Adrenal gland (tissue), 12 donors: ENCODE data around the gene WASHC4. TPM values are rescaled to one million over a fixed set of nuclear protein-coding genes. Genes with fewer than 3 reads are reported as not detected.

Source experiments
- DNase-seq, 7 donors: peaks; one replicate each; pipeline ENCODE4 v3.0.0-alpha.2; 2019 to 2020
- H3K27ac ChIP-seq, 5 donors: fragments of 200-600 bp; sonication (generic) in 4 of 5; 1 replicate in 3 of 5; 2 replicates in 2 of 5; pipeline versions ENCODE4 v1.5.1 to v1.8.0; 2016 to 2020; ENCODE audit warnings: mild to moderate bottlenecking in 1 of 5
- H3K27me3 ChIP-seq: fragments of 200-600 bp; 2 replicates; pipeline ENCODE4 v1.8.0; 2021
- H3K36me3 ChIP-seq, 2 donors: fragments of 200-600 bp; replicated peaks in 1 of 2; 1 replicate in 1 of 2; 2 replicates in 1 of 2; pipeline versions ENCODE4 v1.5.1 to v1.8.0; 2018 to 2022
- H3K4me1 ChIP-seq, 2 donors: fragments of 200-600 bp; replicated peaks in 1 of 2; 1 replicate in 1 of 2; 2 replicates in 1 of 2; pipeline versions ENCODE4 v1.5.1 to v1.8.0; 2018 to 2021
- H3K4me3 ChIP-seq, 4 donors: fragments of 200-600 bp; sonication (generic) in 3 of 4; one replicate each; pipeline ENCODE4 v1.5.1; 2016 to 2018
- H3K9me3 ChIP-seq, 3 donors: fragments of 200-600 bp; sonication (generic) in 1 of 3; replicated peaks in 1 of 3; 1 replicate in 2 of 3; 2 replicates in 1 of 3; pipeline versions ENCODE4 v1.5.1 to v1.8.0; 2016 to 2021
- CTCF ChIP-seq, 6 experiments: fragments of 450-650 bp in 4 of 6; fragments of 200-600 bp in 2 of 6; sonication (generic) in 1 of 6; IDR thresholded peaks; 1 replicate in 5 of 6; 2 replicates in 1 of 6; pipeline versions ENCODE4 v1.5.1 to v1.8.0; 2016 to 2021; ENCODE audit warnings: antibody characterized with exemption in 6 of 6, mild to moderate bottlenecking in 2 of 6, moderate library complexity in 1 of 6
- POLR2A ChIP-seq, 2 donors: fragments of 450-650 bp; IDR thresholded peaks; one replicate each; pipeline ENCODE4 v1.6.1; 2017; ENCODE audit warnings: antibody characterized with exemption in 2 of 2, mild to moderate bottlenecking in 2 of 2, moderate library complexity in 1 of 2
- WGBS, 4 donors: extraction: QIAGEN DNeasy Blood & Tissue Kit in 2 of 4; methylation state at CpG; one replicate each; pipeline versions ENCODE4 v1.1.5 to v1.1.7; 2013 to 2017; 5-methylcytosine and 5-hydroxymethylcytosine counted together
- intact Hi-C, 2 donors: fragments of 100-400 bp; cut with DNase I; formaldehyde crosslinking; loops; one replicate each; pipeline versions ENCODE4 v1.14.1 to v1.15.0; 2022 to 2023
- polyA plus RNA-seq, 3 donors: library from polyadenylated mRNA; stranded (reverse); fragments of 200-250 nt in 2 of 3; fragments of 350-450 nt in 1 of 3; fragmentation: Illumina TruSeq in 1 of 3; extraction: RNeasy Lipid Tissue Mini Kit (QIAGEN cat#74804) in 1 of 3; gene quantifications; one replicate each; pipeline ENCODE4 v1.2.3, GENCODE V29; 2013 to 2014
- total RNA-seq, 9 donors: library from RNA; depleted of rRNA in 4 of 9; stranded (reverse); fragments of >200 nt in 4 of 9; fragments of 120-200 nt in 1 of 9; fragmentation: NEBNext Ultra II Directional in 1 of 9; extraction: Animal tissue kit (Norgen Biotek cat#: 25700) in 1 of 9; gene quantifications; one replicate each; pipeline versions ENCODE4 v1.1.0 to v1.2.4, GENCODE V29; 2013 to 2023
- donor health status: healthy with polysubstance abuse.
- donor health status: Bipolar disorder and iron deficiency.
- donor health status: DM: yes; HTN: yes; CAD: no.
- donor health status: DM: no; HTN: no; CAD: no.
- donor health status: DM: no; HTN: no; CAD: no.
- donor health status: DM: yes; HTN: yes; CAD: no.

The WASHC4 gene
- total and polyA plus RNA-seq, 12 donors: 17.8 to 90.6 (median 52.8) TPM

- Histone ChIP-seq H3K36me3 (no peaks in the 10 kb centered on the region), H3K9me3 (no peaks in the 10 kb centered on the region), H3K27ac (no peak overlapping the region), H3K4me1 (no peaks in the 10 kb centered on the region), H3K27me3 (no peaks in the 10 kb centered on the region), H3K4me3 (no peak overlapping the region)
- 77 to 87% (median 83%) methylated on average over 6 to 7 of the region's 7 CpGs for WGBS, 4 donors
- no peak for DNase-seq
- TF ChIP-seq POLR2A (IDR thresholded peaks at IDR 0.05) (no peak), CTCF (IDR thresholded peaks at IDR 0.05) (no peak)
- intact Hi-C loops: loop anchor here in 1 of 2 donors (10.0 kb wide), 2 partner anchors 180 to 860 kb away; no protein-coding TSS in a partner anchor
These were observed 42.9 kb upstream of the WASHC4 start for GRCh38 chr12:105064564-105065178.

GRCh38 chr12:105067511-105068031 is 40.0 kb upstream of the WASHC4 start:
- intact Hi-C loops: loop anchor here in 1 of 2 donors (10.0 kb wide), 2 partner anchors 183 to 863 kb away; no protein-coding TSS in a partner anchor
- no peaks in the 10 kb centered on the region for H3K36me3 ChIP-seq
- 69 to 82% (median 72%) methylated on average over 6 of the region's 6 CpGs for WGBS, 4 donors

GRCh38 chr12:105069936-105070702 is 37.4 kb upstream of the WASHC4 start:
- H3K4me1 ChIP-seq: no peaks in the 10 kb centered on the region
- H3K27me3 ChIP-seq: no peaks in the 10 kb centered on the region
- H3K9me3 ChIP-seq: no peaks in the 10 kb centered on the region
- intact Hi-C loops: loop anchor here in 1 of 2 donors (10.0 kb wide), 2 partner anchors 185 to 865 kb away; no protein-coding TSS in a partner anchor
- DNase-seq: no peak
- 56 to 76% (median 67%) methylated on average over 4 of the region's 4 CpGs for WGBS, 4 donors
- no peak overlapping the region for H3K4me3 ChIP-seq
- no peak overlapping the region for H3K27ac ChIP-seq
- no peak for TF ChIP-seq POLR2A (IDR thresholded peaks at IDR 0.05)
- no peak for TF ChIP-seq CTCF (IDR thresholded peaks at IDR 0.05)
- H3K36me3 ChIP-seq: no peaks in the 10 kb centered on the region

More at GRCh38 chr12:105067511-105068031, 40.0 kb upstream of the WASHC4 start:
- Histone ChIP-seq H3K27me3 (no peaks in the 10 kb centered on the region), H3K4me3 (no peak overlapping the region), H3K27ac (no peak overlapping the region), H3K9me3 (no peaks in the 10 kb centered on the region), H3K4me1 (no peaks in the 10 kb centered on the region)
- DNase-seq: no peak
- TF ChIP-seq POLR2A (IDR thresholded peaks at IDR 0.05): no peak
- no peak for TF ChIP-seq CTCF (IDR thresholded peaks at IDR 0.05)

GRCh38 chr12:105071981-105072380 is 35.5 kb upstream of the WASHC4 start:
- Histone ChIP-seq H3K4me1 (no peaks in the 10 kb centered on the region), H3K27ac (no peak overlapping the region), H3K4me3 (no peak overlapping the region), H3K27me3 (no peaks in the 10 kb centered on the region), H3K9me3 (no peaks in the 10 kb centered on the region), H3K36me3 (no peaks in the 10 kb centered on the region)
- no peak for TF ChIP-seq CTCF (IDR thresholded peaks at IDR 0.05)
- no peak for TF ChIP-seq POLR2A (IDR thresholded peaks at IDR 0.05)
- DNase-seq: no peak
- WGBS, 4 donors: 89 to 96% (median 95%) methylated on average over 3 of the region's 3 CpGs
- intact Hi-C loops: no loop called here
